A673 (cell line): ENCODE data around the gene OR56B4. TPM values are rescaled to one million over a fixed set of nuclear protein-coding genes. Genes with fewer than 3 reads are reported as not detected.
A peak's percentile ranks its signal among the peaks of the same experiment; 100 is the strongest.

Experiments
- BruUV-seq: library from RNA; stranded (reverse); fragments of 400-500 nt; replicated peaks from 2 replicates; lab custom pipeline; 2021; lab: Mats Ljungman, UMichigan
- CTCF ChIA-PET: fragments of 300-600 bp; sonication (Branson Sonifier 250); formaldehyde crosslinking; loops from one replicate; lab custom pipeline; 2022; ENCODE audit warnings: antibody characterized with exemption; lab: Charles Lee
- POLR2A ChIA-PET: fragments of 300-600 bp; sonication (Branson Sonifier 250); formaldehyde crosslinking; loops from one replicate; lab custom pipeline; 2022; ENCODE audit warnings: antibody characterized with exemption; ENCODE audit not compliant: low non-redundant PET; lab: Charles Lee
- DNase-seq: peaks from one replicate; pipeline ENCODE4 v3.0.0-alpha.2; 2015; ENCODE audit warnings: low spot score
- H3K27ac ChIP-seq: fragments of 200-600 bp; sonication (generic); 2 replicates; pipeline ENCODE4 v1.5.1; 2016; ENCODE audit warnings: mixed run types, low read depth, mild to moderate bottlenecking, mixed read lengths, antibody characterized with exemption, low read length; ENCODE audit not compliant: poor library complexity, severe bottlenecking
- H3K27me3 ChIP-seq: fragments of 200-600 bp; sonication (generic); replicated peaks from 2 replicates; pipeline ENCODE4 v1.6.1; 2017; ENCODE audit warnings: mixed run types, low read depth, mild to moderate bottlenecking, mixed read lengths, antibody characterized with exemption, low read length; ENCODE audit not compliant: insufficient read depth, poor library complexity
- H3K36me3 ChIP-seq: fragments of 200-600 bp; sonication (generic); 2 replicates; pipeline ENCODE4 v1.6.1; 2016; ENCODE audit warnings: mixed run types, mild to moderate bottlenecking, mixed read lengths, antibody characterized with exemption, low read length; ENCODE audit not compliant: insufficient read depth, poor library complexity, severe bottlenecking
- H3K4me1 ChIP-seq: fragments of 200-600 bp; sonication (generic); 2 replicates; pipeline ENCODE4 v1.6.1; 2017; ENCODE audit warnings: mixed run types, mild to moderate bottlenecking, mixed read lengths, antibody characterized with exemption, low read length; ENCODE audit not compliant: insufficient read depth, poor library complexity, severe bottlenecking
- H3K4me3 ChIP-seq: fragments of 200-600 bp; sonication (generic); 2 replicates; pipeline ENCODE4 v1.5.1; 2016; ENCODE audit warnings: low read depth, mixed run types, mild to moderate bottlenecking, mixed read lengths, low read length; ENCODE audit not compliant: poor library complexity, severe bottlenecking
- H3K9me3 ChIP-seq: fragments of 200-600 bp; sonication (generic); 2 replicates; pipeline ENCODE4 v1.6.1; 2016; ENCODE audit warnings: mixed run types, low read depth, mild to moderate bottlenecking, mixed read lengths, antibody characterized with exemption, low read length; ENCODE audit not compliant: poor library complexity, severe bottlenecking
- EZH2 ChIP-seq: fragments of 200-600 bp; sonication (generic); IDR thresholded peaks from 2 replicates; pipeline ENCODE4 v1.6.1; 2017; ENCODE audit warnings: borderline replicate concordance, low read depth, mild to moderate bottlenecking, mixed read lengths, antibody characterized with exemption, low read length; ENCODE audit not compliant: poor library complexity, severe bottlenecking
- intact Hi-C: fragments of 100-400 bp; cut with micrococcal nuclease; formaldehyde crosslinking; loops from one replicate; pipeline ENCODE4 v1.10.0; 2022; ENCODE audit not compliant: unreplicated experiment
- total RNA-seq: library from RNA; stranded (reverse); gene quantifications from 2 replicates; pipeline ENCODE4 v1.2.3, GENCODE V29; 2021
- TF ChIP-seq, protein P1 (sequence below): fragments of 300-800, 200-600 bp; sonication (generic); conservative IDR thresholded peaks from 2 replicates; pipeline ENCODE4 v1.5.1; 2017; ENCODE audit warnings: low read depth, mild to moderate bottlenecking, antibody characterized with exemption, low read length, moderate library complexity, mixed read lengths

OR56B4 gene
- total RNA-seq, 1 experiment from 2014 or later: not detected

DNA sequence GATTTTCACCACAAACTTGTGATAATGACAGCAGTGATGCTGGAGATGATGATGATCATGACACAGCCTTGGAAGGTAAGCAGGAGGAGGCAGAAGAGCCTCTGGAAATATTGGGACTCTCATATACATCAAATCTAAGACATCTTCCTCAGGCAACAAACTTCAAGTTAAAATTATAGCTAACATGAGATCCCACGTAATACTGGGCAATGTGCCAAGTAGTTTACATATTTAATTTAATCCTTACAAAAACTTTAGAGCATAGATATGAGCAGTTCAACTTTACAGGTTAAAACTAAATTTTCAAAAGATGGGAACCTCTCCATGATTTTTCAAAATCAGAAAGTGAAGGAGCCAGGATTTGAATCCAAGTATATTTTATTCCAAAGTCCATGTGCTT is 43.6 kb downstream of the OR56B4 start:
- DNase-seq: no peak
- no TSS peak for BruUV-seq

DNA sequence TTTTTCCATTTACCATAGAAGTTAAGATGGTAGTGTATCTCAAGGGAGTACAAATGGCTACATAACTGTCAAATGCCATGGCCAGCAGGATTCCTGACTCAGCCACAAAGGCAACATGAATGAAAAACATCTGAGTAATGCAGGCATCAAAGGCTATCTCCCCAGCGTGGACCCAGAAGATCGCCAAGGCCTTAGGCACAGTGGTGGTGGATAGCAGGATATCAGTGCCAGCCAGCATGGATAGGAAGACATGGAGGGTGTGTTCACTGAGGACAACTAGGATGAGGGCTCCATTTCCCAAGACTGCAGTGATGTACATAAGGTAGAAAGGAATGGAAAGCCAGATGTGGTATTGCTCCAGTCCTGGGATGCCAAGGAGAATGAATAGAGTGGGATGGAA is 44.6 kb downstream of the OR56B4 start:
- no peak overlapping the region for H3K27ac ChIP-seq
- H3K36me3 ChIP-seq: no peaks in the 10 kb centered on the region
- no peaks in the 10 kb centered on the region for H3K4me1 ChIP-seq
- intact Hi-C loops: no loop called here
- BruUV-seq: no TSS peak
- no peak overlapping the region for H3K4me3 ChIP-seq
- no peaks in the 10 kb centered on the region for H3K9me3 ChIP-seq
- TF ChIP-seq, protein P1, sequence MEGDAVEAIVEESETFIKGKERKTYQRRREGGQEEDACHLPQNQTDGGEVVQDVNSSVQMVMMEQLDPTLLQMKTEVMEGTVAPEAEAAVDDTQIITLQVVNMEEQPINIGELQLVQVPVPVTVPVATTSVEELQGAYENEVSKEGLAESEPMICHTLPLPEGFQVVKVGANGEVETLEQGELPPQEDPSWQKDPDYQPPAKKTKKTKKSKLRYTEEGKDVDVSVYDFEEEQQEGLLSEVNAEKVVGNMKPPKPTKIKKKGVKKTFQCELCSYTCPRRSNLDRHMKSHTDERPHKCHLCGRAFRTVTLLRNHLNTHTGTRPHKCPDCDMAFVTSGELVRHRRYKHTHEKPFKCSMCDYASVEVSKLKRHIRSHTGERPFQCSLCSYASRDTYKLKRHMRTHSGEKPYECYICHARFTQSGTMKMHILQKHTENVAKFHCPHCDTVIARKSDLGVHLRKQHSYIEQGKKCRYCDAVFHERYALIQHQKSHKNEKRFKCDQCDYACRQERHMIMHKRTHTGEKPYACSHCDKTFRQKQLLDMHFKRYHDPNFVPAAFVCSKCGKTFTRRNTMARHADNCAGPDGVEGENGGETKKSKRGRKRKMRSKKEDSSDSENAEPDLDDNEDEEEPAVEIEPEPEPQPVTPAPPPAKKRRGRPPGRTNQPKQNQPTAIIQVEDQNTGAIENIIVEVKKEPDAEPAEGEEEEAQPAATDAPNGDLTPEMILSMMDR: no peak
- TF ChIP-seq EZH2: no peak
- no peaks in the 10 kb centered on the region for H3K27me3 ChIP-seq
- ChIA-PET CTCF (no interaction called here), POLR2A (no interaction called here)
- no peak for DNase-seq

More for the DNA sequence above, 43.6 kb downstream of the OR56B4 start:
- CTCF ChIA-PET: no interaction called here
- H3K9me3 ChIP-seq: no peaks in the 10 kb centered on the region
- no peak overlapping the region for H3K27ac ChIP-seq
- no peaks in the 10 kb centered on the region for H3K36me3 ChIP-seq
- H3K4me3 ChIP-seq: no peak overlapping the region
- H3K4me1 ChIP-seq: no peaks in the 10 kb centered on the region
- POLR2A ChIA-PET: no interaction called here
- no peaks in the 10 kb centered on the region for H3K27me3 ChIP-seq
- TF ChIP-seq EZH2: no peak
- TF ChIP-seq, protein P1: no peak
- intact Hi-C loops: no loop called here

DNA sequence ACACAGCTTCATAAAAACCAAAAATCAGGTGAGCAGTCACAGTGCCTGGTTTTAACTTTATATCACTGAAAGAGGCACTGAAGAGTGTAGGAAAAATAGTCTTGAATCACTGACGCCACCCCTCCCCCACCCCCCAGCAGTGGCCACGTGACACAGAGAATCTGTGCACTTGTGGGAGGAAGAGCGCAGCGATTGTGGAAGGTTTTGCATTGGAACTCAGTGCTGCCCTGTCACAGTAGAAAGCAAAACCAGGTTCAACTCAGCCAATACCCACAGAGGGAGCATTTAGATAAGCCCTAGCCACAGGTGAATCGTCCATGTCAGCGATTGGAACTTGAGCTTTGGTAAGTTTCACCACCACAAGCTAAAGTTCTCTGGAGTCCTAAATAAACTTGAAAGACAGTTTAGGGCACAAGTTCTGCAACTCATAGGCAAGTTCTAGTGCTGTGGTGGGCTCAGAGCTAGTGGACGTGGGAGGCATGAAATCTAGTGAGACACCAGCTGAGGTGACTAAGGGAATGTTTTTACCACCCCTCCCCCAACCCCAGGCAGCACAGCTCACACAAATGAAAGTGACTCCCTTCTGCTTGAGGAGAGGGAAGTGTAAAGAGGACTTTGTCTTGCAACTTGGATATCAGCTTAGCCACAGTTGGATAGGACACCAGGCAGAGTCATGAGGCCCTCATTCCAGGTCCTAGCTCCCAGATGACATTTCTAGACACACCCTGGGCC is 49.3 kb downstream of the OR56B4 start:
- ChIA-PET POLR2A (no interaction called here), CTCF (no interaction called here)
- H3K27me3 ChIP-seq: no peaks in the 10 kb centered on the region
- H3K4me3 ChIP-seq: no peak overlapping the region
- intact Hi-C loops: no loop called here
- no peaks in the 10 kb centered on the region for H3K9me3 ChIP-seq
- no peak overlapping the region for H3K27ac ChIP-seq
- no peaks in the 10 kb centered on the region for H3K4me1 ChIP-seq
- TF ChIP-seq, protein P1: no peak
- TF ChIP-seq EZH2: no peak
- no peaks in the 10 kb centered on the region for H3K36me3 ChIP-seq
- DNase-seq: peak; percentile 6
- BruUV-seq: no TSS peak

Other genes with a start within 250 kb of the OR56B4 start
- not detected in 2 replicates for gene OR52E8, start 250.0 kb upstream of the OR56B4 start, total RNA-seq
- gene OR52E4, start 227.1 kb upstream of the OR56B4 start, total RNA-seq: not detected in 2 replicates
- gene OR52E5, start 214.5 kb upstream of the OR56B4 start, total RNA-seq: not detected in 2 replicates
- not detected in 2 replicates for gene OR56A3, start 165.4 kb upstream of the OR56B4 start, total RNA-seq
- not detected in 2 replicates for gene OR56A5, start 139.2 kb upstream of the OR56B4 start, total RNA-seq
- not detected in 2 replicates for gene OR52L1, start 120.7 kb upstream of the OR56B4 start, total RNA-seq
- not detected in 2 replicates for gene OR56A4, start 100.7 kb upstream of the OR56B4 start, total RNA-seq
- gene OR56A1, start 76.9 kb upstream of the OR56B4 start, total RNA-seq: 0.04 TPM in 1 of 2 replicates, not detected in the other
- not detected in 2 replicates for gene OR52B2, start 62.6 kb downstream of the OR56B4 start, total RNA-seq
- gene OR52W1, start 91.5 kb downstream of the OR56B4 start, total RNA-seq: not detected in 2 replicates
- not detected in 2 replicates for gene C11orf42, start 97.9 kb downstream of the OR56B4 start, total RNA-seq
- 18.6 and 23.3 TPM in 2 replicates for gene FHIP1B, start 127.0 kb downstream of the OR56B4 start, total RNA-seq
- not detected in 2 replicates for gene CNGA4, start 131.4 kb downstream of the OR56B4 start, total RNA-seq
- not detected in 2 replicates for gene CCKBR, start 152.2 kb downstream of the OR56B4 start, total RNA-seq
- gene CAVIN3, start 212.8 kb downstream of the OR56B4 start, total RNA-seq: 1.3 and 1.4 TPM in 2 replicates